ENCODE measurements around the gene CAGE1.

DNA sequence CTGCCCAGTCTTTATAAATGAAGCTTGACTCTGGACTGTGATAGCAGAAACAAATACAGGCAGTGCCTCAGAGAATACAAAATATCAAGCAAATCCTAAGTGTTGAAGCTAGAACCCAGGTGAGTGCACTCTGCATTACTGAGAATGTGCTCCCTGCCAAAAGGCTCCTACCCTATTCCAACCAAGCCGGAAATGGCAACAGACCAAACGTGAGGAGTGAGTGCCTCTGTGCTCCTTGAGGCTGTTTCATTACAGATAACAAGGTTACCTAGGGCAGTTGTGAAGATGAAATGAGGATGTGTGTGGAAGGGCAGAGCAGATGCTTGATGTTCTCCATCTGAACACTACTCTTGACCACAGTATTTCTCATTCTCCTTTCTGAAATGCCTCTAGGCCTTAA is 105.9 kb downstream of the CAGE1 start:
- TF ChIP-seq EP300 (IDR thresholded peaks at IDR 0.05) (no peak), POLR2A (IDR thresholded peaks at IDR 0.05) (no peak), POLR2AphosphoS5 (IDR thresholded peaks at IDR 0.05) (no peak)
- TF ChIP-seq, protein P1, sequence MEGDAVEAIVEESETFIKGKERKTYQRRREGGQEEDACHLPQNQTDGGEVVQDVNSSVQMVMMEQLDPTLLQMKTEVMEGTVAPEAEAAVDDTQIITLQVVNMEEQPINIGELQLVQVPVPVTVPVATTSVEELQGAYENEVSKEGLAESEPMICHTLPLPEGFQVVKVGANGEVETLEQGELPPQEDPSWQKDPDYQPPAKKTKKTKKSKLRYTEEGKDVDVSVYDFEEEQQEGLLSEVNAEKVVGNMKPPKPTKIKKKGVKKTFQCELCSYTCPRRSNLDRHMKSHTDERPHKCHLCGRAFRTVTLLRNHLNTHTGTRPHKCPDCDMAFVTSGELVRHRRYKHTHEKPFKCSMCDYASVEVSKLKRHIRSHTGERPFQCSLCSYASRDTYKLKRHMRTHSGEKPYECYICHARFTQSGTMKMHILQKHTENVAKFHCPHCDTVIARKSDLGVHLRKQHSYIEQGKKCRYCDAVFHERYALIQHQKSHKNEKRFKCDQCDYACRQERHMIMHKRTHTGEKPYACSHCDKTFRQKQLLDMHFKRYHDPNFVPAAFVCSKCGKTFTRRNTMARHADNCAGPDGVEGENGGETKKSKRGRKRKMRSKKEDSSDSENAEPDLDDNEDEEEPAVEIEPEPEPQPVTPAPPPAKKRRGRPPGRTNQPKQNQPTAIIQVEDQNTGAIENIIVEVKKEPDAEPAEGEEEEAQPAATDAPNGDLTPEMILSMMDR (IDR thresholded peaks at IDR 0.05), result no peak

All from stomach (tissue), 4 donors.